ENCODE results near the gene MICALL2.

The MICALL2 gene

DNA sequence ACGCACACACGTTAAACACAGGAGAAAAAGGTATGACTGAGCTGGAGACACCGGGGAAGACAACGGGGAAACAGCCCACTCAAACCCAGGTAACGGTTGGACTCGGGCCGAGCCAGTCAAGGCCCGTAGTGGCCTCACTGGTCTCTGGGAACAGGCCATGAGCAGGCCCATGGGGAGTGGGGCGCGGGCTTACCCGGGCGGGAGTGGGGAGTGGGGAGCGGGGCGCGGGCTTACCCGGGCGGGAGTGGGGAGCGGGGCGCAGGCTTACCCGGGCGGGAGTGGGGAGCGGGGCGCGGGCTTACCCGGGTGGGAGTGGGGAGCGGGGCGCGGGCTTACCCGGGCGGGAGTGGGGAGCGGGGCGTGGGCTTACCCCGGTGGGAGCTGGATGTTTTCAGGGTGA is 33.4 kb upstream of the MICALL2 start:
- H3K36me3 ChIP-seq (ENCODE audit: control insufficient read depth, insufficient read depth, low read length): peaks cover 74% of the 10 kb centered on the region
- no peak overlapping the region for H3K4me3 ChIP-seq (ENCODE audit: low read length)
- H3K27ac ChIP-seq (ENCODE audit: low read length): no peak overlapping the region
- H3K4me1 ChIP-seq (ENCODE audit: control insufficient read depth, insufficient read depth, low read length): no peaks in the 10 kb centered on the region
- H3K9me3 ChIP-seq (ENCODE audit: control insufficient read depth, insufficient read depth, low read length): no peaks in the 10 kb centered on the region
- DNase-seq (ENCODE audit: low read depth, low spot score): no peak
- no peaks in the 10 kb centered on the region for H3K27me3 ChIP-seq (ENCODE audit: control insufficient read depth, insufficient read depth, low read length)
- WGBS (ENCODE audit: insufficient coverage, insufficient read length): no CpG with 5 or more reads among the region's 33 CpGs

DNA sequence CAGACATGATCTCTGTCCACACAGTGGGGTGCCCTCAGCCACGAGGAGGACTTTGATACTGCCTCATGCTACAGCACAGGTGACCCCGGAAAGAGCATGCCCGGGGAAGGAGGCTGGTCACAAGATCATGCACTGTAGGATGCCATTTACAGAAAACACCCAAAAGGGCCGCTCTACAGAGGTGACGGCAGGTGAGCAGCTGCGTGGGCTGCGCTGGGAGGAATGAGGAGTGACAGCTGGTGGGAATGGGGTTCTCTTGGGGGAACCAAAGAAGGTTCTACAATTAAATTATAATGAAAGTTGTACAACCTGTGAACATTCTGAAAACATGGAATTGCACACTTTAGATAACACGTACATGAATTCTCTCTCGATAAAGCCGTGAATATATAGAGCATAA is 33.0 kb upstream of the MICALL2 start:
- Histone ChIP-seq H3K9me3 (ENCODE audit: control insufficient read depth, insufficient read depth, low read length) (no peaks in the 10 kb centered on the region), H3K27ac (ENCODE audit: low read length) (no peak overlapping the region), H3K27me3 (ENCODE audit: control insufficient read depth, insufficient read depth, low read length) (no peaks in the 10 kb centered on the region), H3K36me3 (ENCODE audit: control insufficient read depth, insufficient read depth, low read length) (peaks cover 77% of the 10 kb centered on the region), H3K4me3 (ENCODE audit: low read length) (no peak overlapping the region), H3K4me1 (ENCODE audit: control insufficient read depth, insufficient read depth, low read length) (no peaks in the 10 kb centered on the region)
- WGBS (ENCODE audit: insufficient coverage, insufficient read length): no CpG with 5 or more reads among the region's 10 CpGs
- no peak for DNase-seq (ENCODE audit: low read depth, low spot score)

DNA sequence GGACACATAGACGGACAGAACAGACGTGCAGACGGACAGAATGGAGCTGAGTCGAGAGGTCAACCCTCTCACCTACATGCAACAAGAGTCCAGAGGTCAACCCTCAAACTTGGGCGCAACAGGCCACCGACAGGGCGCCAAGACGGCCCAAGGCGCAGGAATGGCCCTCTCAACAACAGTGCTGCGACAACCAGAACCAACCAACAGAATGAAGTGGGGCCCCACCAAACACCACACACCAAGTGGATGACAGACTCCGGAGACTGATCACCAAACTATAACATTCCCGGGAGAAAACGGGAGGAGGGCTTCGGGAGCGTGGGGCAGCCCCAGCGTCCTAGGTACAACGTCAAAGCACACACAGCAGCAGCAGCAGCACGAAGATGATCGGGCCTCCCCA is 31.6 kb upstream of the MICALL2 start:
- Histone ChIP-seq H3K4me1 (ENCODE audit: control insufficient read depth, insufficient read depth, low read length) (no peaks in the 10 kb centered on the region), H3K9me3 (ENCODE audit: control insufficient read depth, insufficient read depth, low read length) (no peaks in the 10 kb centered on the region), H3K4me3 (ENCODE audit: low read length) (no peak overlapping the region), H3K27me3 (ENCODE audit: control insufficient read depth, insufficient read depth, low read length) (no peaks in the 10 kb centered on the region), H3K36me3 (ENCODE audit: control insufficient read depth, insufficient read depth, low read length) (peaks cover 74% of the 10 kb centered on the region), H3K27ac (ENCODE audit: low read length) (no peak overlapping the region)
- no CpG with 5 or more reads among the region's 19 CpGs for WGBS (ENCODE audit: insufficient coverage, insufficient read length)
- DNase-seq (ENCODE audit: low read depth, low spot score): no peak

DNA sequence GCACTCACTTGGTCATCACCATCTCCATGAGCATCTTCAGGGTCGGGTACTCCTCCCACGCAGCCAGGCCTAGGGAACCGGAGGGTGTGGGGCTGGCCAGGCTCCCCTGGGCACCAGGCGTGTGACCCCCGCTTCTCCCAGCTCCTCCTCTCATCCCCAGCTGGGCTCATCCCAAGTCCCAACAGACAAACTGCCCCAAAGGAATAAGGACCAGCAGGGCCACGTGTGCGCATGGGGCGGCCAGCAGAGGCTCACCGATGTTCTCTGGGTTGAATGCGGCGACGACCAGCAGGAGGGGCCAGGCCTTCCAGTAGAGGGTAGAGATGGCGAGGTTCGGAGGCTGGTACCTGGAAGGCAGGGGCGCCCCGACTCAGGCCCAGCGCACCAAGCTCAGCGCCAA is 30.1 kb upstream of the MICALL2 start:
- H3K4me1 ChIP-seq (ENCODE audit: control insufficient read depth, insufficient read depth, low read length): no peaks in the 10 kb centered on the region
- no peak for DNase-seq (ENCODE audit: low read depth, low spot score)
- no CpG with 5 or more reads among the region's 18 CpGs for WGBS (ENCODE audit: insufficient coverage, insufficient read length)
- H3K4me3 ChIP-seq (ENCODE audit: low read length): no peak overlapping the region
- H3K27ac ChIP-seq (ENCODE audit: low read length): no peak overlapping the region
- no peaks in the 10 kb centered on the region for H3K27me3 ChIP-seq (ENCODE audit: control insufficient read depth, insufficient read depth, low read length)
- no peaks in the 10 kb centered on the region for H3K9me3 ChIP-seq (ENCODE audit: control insufficient read depth, insufficient read depth, low read length)
- peaks cover 72% of the 10 kb centered on the region for H3K36me3 ChIP-seq (ENCODE audit: control insufficient read depth, insufficient read depth, low read length)

GRCh38 chr7:1488016-1488415 is 28.7 kb upstream of the MICALL2 start:
- Histone ChIP-seq H3K27me3 (ENCODE audit: control insufficient read depth, insufficient read depth, low read length) (no peaks in the 10 kb centered on the region), H3K27ac (ENCODE audit: low read length) (no peak overlapping the region), H3K9me3 (ENCODE audit: control insufficient read depth, insufficient read depth, low read length) (no peaks in the 10 kb centered on the region), H3K36me3 (ENCODE audit: control insufficient read depth, insufficient read depth, low read length) (peaks cover 72% of the 10 kb centered on the region), H3K4me3 (ENCODE audit: low read length) (no peak overlapping the region), H3K4me1 (ENCODE audit: control insufficient read depth, insufficient read depth, low read length) (no peaks in the 10 kb centered on the region)
- DNase-seq (ENCODE audit: low read depth, low spot score): no peak
- no CpG with 5 or more reads among the region's 20 CpGs for WGBS (ENCODE audit: insufficient coverage, insufficient read length)

GRCh38 chr7:1487466-1487865 is 28.2 kb upstream of the MICALL2 start:
- Histone ChIP-seq H3K36me3 (ENCODE audit: control insufficient read depth, insufficient read depth, low read length) (peaks cover 74% of the 10 kb centered on the region), H3K4me3 (ENCODE audit: low read length) (no peak overlapping the region), H3K27me3 (ENCODE audit: control insufficient read depth, insufficient read depth, low read length) (no peaks in the 10 kb centered on the region), H3K4me1 (ENCODE audit: control insufficient read depth, insufficient read depth, low read length) (no peaks in the 10 kb centered on the region), H3K9me3 (ENCODE audit: control insufficient read depth, insufficient read depth, low read length) (no peaks in the 10 kb centered on the region), H3K27ac (ENCODE audit: low read length) (no peak overlapping the region)
- no CpG with 5 or more reads among the region's 25 CpGs for WGBS (ENCODE audit: insufficient coverage, insufficient read length)
- no peak for DNase-seq (ENCODE audit: low read depth, low spot score)

GRCh38 chr7:1486571-1486970 is 27.3 kb upstream of the MICALL2 start:
- WGBS (ENCODE audit: insufficient coverage, insufficient read length): no CpG with 5 or more reads among the region's 23 CpGs

GRCh38 chr7:1485156-1485555 is 25.9 kb upstream of the MICALL2 start:
- Histone ChIP-seq H3K27me3 (ENCODE audit: control insufficient read depth, insufficient read depth, low read length) (no peaks in the 10 kb centered on the region), H3K4me3 (ENCODE audit: low read length) (no peak overlapping the region), H3K27ac (ENCODE audit: low read length) (no peak overlapping the region), H3K4me1 (ENCODE audit: control insufficient read depth, insufficient read depth, low read length) (no peaks in the 10 kb centered on the region), H3K9me3 (ENCODE audit: control insufficient read depth, insufficient read depth, low read length) (no peaks in the 10 kb centered on the region), H3K36me3 (ENCODE audit: control insufficient read depth, insufficient read depth, low read length) (peaks cover 62% of the 10 kb centered on the region)
- no peak for DNase-seq (ENCODE audit: low read depth, low spot score)
- WGBS (ENCODE audit: insufficient coverage, insufficient read length): no CpG with 5 or more reads among the region's 19 CpGs

More at GRCh38 chr7:1486571-1486970, 27.3 kb upstream of the MICALL2 start:
- DNase-seq (ENCODE audit: low read depth, low spot score): no peak
- no peaks in the 10 kb centered on the region for H3K4me1 ChIP-seq (ENCODE audit: control insufficient read depth, insufficient read depth, low read length)
- H3K9me3 ChIP-seq (ENCODE audit: control insufficient read depth, insufficient read depth, low read length): no peaks in the 10 kb centered on the region
- no peaks in the 10 kb centered on the region for H3K27me3 ChIP-seq (ENCODE audit: control insufficient read depth, insufficient read depth, low read length)
- H3K4me3 ChIP-seq (ENCODE audit: low read length): no peak overlapping the region
- H3K36me3 ChIP-seq (ENCODE audit: control insufficient read depth, insufficient read depth, low read length): peaks cover 69% of the 10 kb centered on the region
- no peak overlapping the region for H3K27ac ChIP-seq (ENCODE audit: low read length)

DNA sequence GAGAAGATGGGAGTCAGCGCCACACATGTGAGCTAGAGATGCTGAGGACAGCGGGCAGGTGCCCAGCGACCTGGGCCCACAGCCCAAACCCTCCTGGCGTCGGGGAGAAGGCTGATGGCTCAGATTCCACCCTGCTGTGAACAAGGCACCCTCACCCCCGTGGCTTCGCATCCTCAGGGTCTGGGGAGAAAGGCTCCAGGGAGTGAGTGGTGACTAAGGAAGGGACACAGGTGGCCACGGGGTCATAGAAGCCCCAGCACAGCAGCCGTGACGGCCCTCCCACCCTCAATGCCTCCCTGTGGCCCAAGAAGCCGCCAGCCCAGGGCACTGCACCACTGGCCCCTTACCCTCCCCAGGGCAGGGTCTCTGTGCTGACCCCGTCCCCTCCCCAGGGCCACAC is 25.3 kb upstream of the MICALL2 start:
- Histone ChIP-seq H3K36me3 (ENCODE audit: control insufficient read depth, insufficient read depth, low read length) (peaks cover 63% of the 10 kb centered on the region), H3K4me1 (ENCODE audit: control insufficient read depth, insufficient read depth, low read length) (no peaks in the 10 kb centered on the region), H3K4me3 (ENCODE audit: low read length) (no peak overlapping the region), H3K27ac (ENCODE audit: low read length) (no peak overlapping the region), H3K9me3 (ENCODE audit: control insufficient read depth, insufficient read depth, low read length) (no peaks in the 10 kb centered on the region), H3K27me3 (ENCODE audit: control insufficient read depth, insufficient read depth, low read length) (no peaks in the 10 kb centered on the region)
- no CpG with 5 or more reads among the region's 12 CpGs for WGBS (ENCODE audit: insufficient coverage, insufficient read length)
- no peak for DNase-seq (ENCODE audit: low read depth, low spot score)

DNA sequence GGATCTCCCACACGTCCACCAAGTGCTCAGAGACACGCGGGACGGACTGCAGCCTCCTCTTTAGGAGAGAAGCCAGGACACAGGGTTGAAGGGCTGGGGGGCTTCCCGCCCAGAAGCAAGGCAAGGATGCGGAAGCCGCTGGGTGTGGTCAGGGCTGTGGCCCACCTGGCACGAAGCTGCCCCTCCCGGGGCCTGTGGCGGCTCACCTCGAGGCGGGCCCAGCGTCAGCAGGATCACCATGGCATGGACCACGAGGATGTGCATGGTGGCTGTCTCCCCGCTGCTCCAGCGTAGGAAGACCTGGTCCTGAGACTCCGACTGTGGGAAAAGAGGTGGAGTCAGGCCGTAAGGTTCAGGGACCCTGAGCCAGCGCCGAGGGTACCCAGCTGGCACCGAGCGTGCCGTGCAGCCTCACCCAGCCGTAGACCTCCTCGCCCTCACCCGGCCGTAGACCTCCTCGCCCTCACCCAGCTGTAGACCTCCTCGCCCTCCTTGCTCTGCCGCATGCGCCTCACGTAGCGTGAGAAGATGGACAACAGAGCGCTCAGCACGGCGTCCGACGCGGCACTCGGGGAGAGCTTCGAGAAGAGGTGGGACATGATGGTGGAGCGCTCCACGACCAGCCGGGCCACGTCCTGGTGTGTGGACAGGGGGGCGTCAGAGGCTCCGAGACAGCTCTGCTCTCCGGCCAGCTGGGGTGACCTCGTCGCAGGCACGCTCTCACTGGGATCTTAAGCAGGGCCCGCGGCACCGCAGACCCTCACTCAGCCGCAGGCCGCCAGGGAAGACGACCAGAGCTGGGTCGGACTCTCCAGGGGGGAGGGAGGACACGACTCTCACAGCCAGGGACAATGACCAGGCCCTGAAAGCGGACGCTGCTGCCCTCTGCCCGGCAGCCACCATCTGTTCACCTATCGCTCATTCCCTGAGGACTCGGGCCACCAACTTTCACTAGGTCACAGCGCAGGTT is 24.6 kb upstream of the MICALL2 start:
- no peak overlapping the region for H3K27ac ChIP-seq (ENCODE audit: low read length)
- H3K9me3 ChIP-seq (ENCODE audit: control insufficient read depth, insufficient read depth, low read length): no peaks in the 10 kb centered on the region
- H3K27me3 ChIP-seq (ENCODE audit: control insufficient read depth, insufficient read depth, low read length): no peaks in the 10 kb centered on the region
- no peak for DNase-seq (ENCODE audit: low read depth, low spot score)
- H3K4me3 ChIP-seq (ENCODE audit: low read length): no peak overlapping the region
- no peaks in the 10 kb centered on the region for H3K4me1 ChIP-seq (ENCODE audit: control insufficient read depth, insufficient read depth, low read length)
- no CpG with 5 or more reads among the region's 65 CpGs for WGBS (ENCODE audit: insufficient coverage, insufficient read length)
- H3K36me3 ChIP-seq (ENCODE audit: control insufficient read depth, insufficient read depth, low read length): peaks cover 61% of the 10 kb centered on the region

GRCh38 chr7:1483079-1483478 is 23.8 kb upstream of the MICALL2 start:
- DNase-seq (ENCODE audit: low read depth, low spot score): no peak
- no peak overlapping the region for H3K27ac ChIP-seq (ENCODE audit: low read length)
- H3K4me3 ChIP-seq (ENCODE audit: low read length): no peak overlapping the region
- no peaks in the 10 kb centered on the region for H3K9me3 ChIP-seq (ENCODE audit: control insufficient read depth, insufficient read depth, low read length)
- H3K36me3 ChIP-seq (ENCODE audit: control insufficient read depth, insufficient read depth, low read length): peaks cover 61% of the 10 kb centered on the region
- no peaks in the 10 kb centered on the region for H3K27me3 ChIP-seq (ENCODE audit: control insufficient read depth, insufficient read depth, low read length)
- no peaks in the 10 kb centered on the region for H3K4me1 ChIP-seq (ENCODE audit: control insufficient read depth, insufficient read depth, low read length)
- WGBS (ENCODE audit: insufficient coverage, insufficient read length): no CpG with 5 or more reads among the region's 22 CpGs

Data from iPS DF 6.9 (cell line).